B cell (primary cell): ENCODE data around the gene SLC6A12. TPM values are rescaled to one million over a fixed set of nuclear protein-coding genes. Genes with fewer than 3 reads are reported as not detected.
"Not testable (repeated sequence)": the region's sequence is repeated elsewhere in the genome, so short reads cannot be mapped to it uniquely, and the experiment has no call there.

Experiments
- ATAC-seq: fragments of 200-7000 bp; cut with Tn5 transposase; one replicate; pipeline ENCODE4 v1.10.0; 2021; ENCODE audit warnings: low read depth, mild to moderate bottlenecking, moderate number of reproducible peaks, moderate library complexity
- CTCF ChIA-PET: fragments of 350-600 bp; sonication (Branson Sonifier 250); formaldehyde crosslinking; loops from one replicate; lab custom pipeline; 2021; ENCODE audit warnings: antibody characterized with exemption, inconsistent platforms; lab: Charles Lee
- POLR2A ChIA-PET: fragments of 350-600 bp; sonication (Branson Sonifier 250); formaldehyde crosslinking; loops from one replicate; lab custom pipeline; 2021; ENCODE audit warnings: antibody characterized with exemption; lab: Charles Lee
- DNase-seq: peaks from one replicate; pipeline ENCODE4 v3.0.0; 2013
- H2AFZ ChIP-seq: 2 replicates; pipeline ENCODE4 v1.6.1; 2012; ENCODE audit warnings: mild to moderate bottlenecking, low read depth, low read length; ENCODE audit not compliant: insufficient read depth, poor library complexity, severe bottlenecking
- H3K27ac ChIP-seq, 2 donors: 1 replicate in 1 of 2; 2 replicates in 1 of 2; pipeline ENCODE4 v1.5.1; 2012 to 2013; ENCODE audit warnings: low read length in 2 of 2, mild to moderate bottlenecking in 2 of 2, moderate library complexity in 1 of 2
- H3K27me3 ChIP-seq, 4 experiments: fragments of 200-600 bp in 1 of 4; sonication (generic) in 1 of 4; replicated peaks in 1 of 4; 1 replicate in 2 of 4; 2 replicates in 2 of 4; pipeline versions ENCODE4 v1.6.1 to v1.7.0; 2013 to 2016; ENCODE audit warnings: low read length in 3 of 4, mild to moderate bottlenecking in 2 of 4, mixed read lengths in 1 of 4, moderate library complexity in 1 of 4; ENCODE audit not compliant: insufficient read depth in 4 of 4, control insufficient read depth in 3 of 4; ENCODE audit errors: control extremely low read depth in 1 of 4
- H3K36me3 ChIP-seq, 2 experiments: replicated peaks in 1 of 2; 1 replicate in 1 of 2; 2 replicates in 1 of 2; pipeline versions ENCODE4 v1.6.1 to v1.7.1; 2013; ENCODE audit warnings: low read length in 1 of 2; ENCODE audit not compliant: insufficient read depth in 2 of 2, control insufficient read depth in 1 of 2; ENCODE audit errors: control extremely low read depth in 1 of 2, extremely low read depth in 1 of 2
- H3K4me1 ChIP-seq, 2 donors: fragments of 200-600 bp in 1 of 2; sonication (generic) in 1 of 2; 1 replicate in 1 of 2; 2 replicates in 1 of 2; pipeline versions ENCODE4 v1.5.1 to v1.6.1; 2013 to 2017; ENCODE audit warnings: low read length in 2 of 2; ENCODE audit not compliant: control insufficient read depth in 2 of 2, insufficient read depth in 2 of 2
- H3K4me2 ChIP-seq: replicated peaks from 2 replicates; pipeline ENCODE3; 2012; ENCODE audit warnings: mild to moderate bottlenecking, low read depth, low read length; ENCODE audit not compliant: poor library complexity, severe bottlenecking
- H3K4me3 ChIP-seq, 5 experiments: fragments of 200-600 bp in 1 of 5; sonication (generic) in 1 of 5; 1 replicate in 3 of 5; 2 replicates in 2 of 5; pipeline versions ENCODE4 v1.5.1 to v1.7.0; 2011 to 2016; ENCODE audit warnings: low read length in 4 of 5, mild to moderate bottlenecking in 4 of 5, low read depth in 2 of 5, control low read depth in 1 of 5, moderate library complexity in 1 of 5; ENCODE audit not compliant: insufficient read depth in 1 of 5; ENCODE audit errors: control extremely low read depth in 1 of 5, extremely low read depth in 1 of 5
- H3K79me2 ChIP-seq: fragments of 200-600 bp; sonication (generic); one replicate; pipeline ENCODE4 v1.6.0; 2016; ENCODE audit warnings: low read length; ENCODE audit not compliant: control insufficient read depth, insufficient read depth
- H3K9ac ChIP-seq: fragments of 200-600 bp; sonication (generic); 2 replicates; pipeline ENCODE4 v1.6.1; 2017; ENCODE audit warnings: mild to moderate bottlenecking, low read length, moderate library complexity
- H3K9me3 ChIP-seq, 3 donors: one replicate each; pipeline versions ENCODE4 v1.6.1 to v1.7.1; 2013; ENCODE audit warnings: low read length in 2 of 3; ENCODE audit not compliant: control insufficient read depth in 2 of 3, insufficient read depth in 1 of 3; ENCODE audit errors: control extremely low read depth in 1 of 3
- H4K20me1 ChIP-seq: 2 replicates; pipeline ENCODE4 v1.6.0; 2012; ENCODE audit warnings: mild to moderate bottlenecking, low read length; ENCODE audit not compliant: insufficient read depth, control insufficient read depth, poor library complexity, severe bottlenecking
- H3K27ac Mint-ChIP-seq: one replicate; pipeline ENCODE4 v1.8.0; 2021; ENCODE audit warnings: mixed read lengths
- H3K27me3 Mint-ChIP-seq: one replicate; pipeline ENCODE4 v1.8.0; 2021; ENCODE audit warnings: mixed read lengths
- H3K4me1 Mint-ChIP-seq: one replicate; pipeline ENCODE4 v1.8.0; 2021; ENCODE audit warnings: mixed read lengths
- H3K4me3 Mint-ChIP-seq: one replicate; pipeline ENCODE4 v1.8.0; 2021; ENCODE audit warnings: mixed read lengths
- H3K9me3 Mint-ChIP-seq: one replicate; pipeline ENCODE4 v1.8.0; 2022; ENCODE audit warnings: mixed read lengths; ENCODE audit not compliant: insufficient read depth
- CTCF ChIP-seq: fragments of 200-600 bp; IDR thresholded peaks from one replicate; pipeline ENCODE4 v1.8.0; 2022; ENCODE audit warnings: antibody characterized with exemption, mild to moderate bottlenecking
- EZH2 ChIP-seq: IDR thresholded peaks from 2 replicates; pipeline ENCODE4 v1.6.1; 2012; ENCODE audit warnings: borderline replicate concordance, low read depth, mild to moderate bottlenecking, moderate library complexity, low read length; ENCODE audit not compliant: insufficient read depth, poor library complexity, severe bottlenecking
- WGBS: methylation state at CpG from one replicate; pipeline ENCODE4 v1.1.5; 2013; ENCODE audit warnings: missing lambda C conversion rate; ENCODE audit not compliant: insufficient coverage; 5-methylcytosine and 5-hydroxymethylcytosine counted together
- intact Hi-C: fragments of 100-400 bp; cut with micrococcal nuclease; formaldehyde crosslinking; loops from one replicate; pipeline ENCODE4 v1.10.0; 2022
- polyA plus RNA-seq: library from polyadenylated mRNA; depleted of rRNA; stranded (reverse); fragments of >200 nt; gene quantifications from 2 replicates; pipeline ENCODE4 v1.2.3, GENCODE V29; 2012
- total RNA-seq, 2 donors: library from RNA; stranded (reverse); fragments of 120-200 nt in 1 of 2; gene quantifications; 1 replicate in 1 of 2; 2 replicates in 1 of 2; pipeline versions ENCODE4 v1.2.3 to v1.2.4, GENCODE V29; 2013 to 2022

SLC6A12 gene
- total and polyA plus RNA-seq, 2 donors (not counting 1 experiment from before 2014, with no cell fraction given) = 0.06 TPM; not detected in 1

- Histone ChIP-seq H3K27ac (no peak overlapping the region), H3K4me3 (no peak overlapping the region), H3K27me3 (no peaks in the 10 kb centered on the region), H3K9me3 (peaks cover 0 to 26% (median 3%) of the 10 kb centered on the region in 3 donors), H2AFZ (no peak overlapping the region), H4K20me1 (no peaks in the 10 kb centered on the region), H3K36me3 (no peaks in the 10 kb centered on the region), H3K79me2 (no peaks in the 10 kb centered on the region), H3K4me1 (no peaks in the 10 kb centered on the region), H3K9ac (no peak overlapping the region), H3K4me2 (no peak overlapping the region)
- DNase-seq = no peak
- ChIA-PET CTCF (no interaction called here), POLR2A (no interaction called here)
- peaks cover 29% of the 10 kb centered on the region for H3K27me3 Mint-ChIP-seq
- H3K27ac Mint-ChIP-seq = no peak overlapping the region
- WGBS = 94% methylated on average over 9 of the region's 13 CpGs
- intact Hi-C loops = no loop called here
- no peak for ATAC-seq
- peaks cover 9% of the 10 kb centered on the region for H3K9me3 Mint-ChIP-seq
- no peaks in the 10 kb centered on the region for H3K4me1 Mint-ChIP-seq
- TF ChIP-seq CTCF = no peak
- no peak for TF ChIP-seq EZH2
- no peak overlapping the region for H3K4me3 Mint-ChIP-seq
Measured at GRCh38 chr12:237026-237815, 23.3 kb upstream of the SLC6A12 start.

- H3K4me2 ChIP-seq = no peak overlapping the region
- Mint-ChIP-seq H3K27ac (no peak overlapping the region), H3K27me3 (peaks cover 29% of the 10 kb centered on the region), H3K9me3 (peaks cover 9% of the 10 kb centered on the region), H3K4me1 (no peaks in the 10 kb centered on the region), H3K4me3 (no peak overlapping the region)
- no peaks in the 10 kb centered on the region for H3K79me2 ChIP-seq
- ChIA-PET CTCF (no interaction called here), POLR2A (no interaction called here)
- no peaks in the 10 kb centered on the region for H3K27me3 ChIP-seq
- WGBS = no CpG with 5 or more reads among the region's 3 CpGs
- no peak for DNase-seq
- no peak overlapping the region for H3K9ac ChIP-seq
- H2AFZ ChIP-seq = no peak overlapping the region
- H3K4me3 ChIP-seq = no peak overlapping the region
- TF ChIP-seq CTCF (no peak), EZH2 (no peak)
- no peak for ATAC-seq
- H3K36me3 ChIP-seq = no peaks in the 10 kb centered on the region
- intact Hi-C loops = no loop called here
- no peaks in the 10 kb centered on the region for H4K20me1 ChIP-seq
- H3K9me3 ChIP-seq = peaks cover 0 to 26% (median 3%) of the 10 kb centered on the region in 3 donors
- H3K27ac ChIP-seq = no peak overlapping the region
- no peaks in the 10 kb centered on the region for H3K4me1 ChIP-seq
Measured at GRCh38 chr12:236445-236844, 22.5 kb upstream of the SLC6A12 start.

DNA sequence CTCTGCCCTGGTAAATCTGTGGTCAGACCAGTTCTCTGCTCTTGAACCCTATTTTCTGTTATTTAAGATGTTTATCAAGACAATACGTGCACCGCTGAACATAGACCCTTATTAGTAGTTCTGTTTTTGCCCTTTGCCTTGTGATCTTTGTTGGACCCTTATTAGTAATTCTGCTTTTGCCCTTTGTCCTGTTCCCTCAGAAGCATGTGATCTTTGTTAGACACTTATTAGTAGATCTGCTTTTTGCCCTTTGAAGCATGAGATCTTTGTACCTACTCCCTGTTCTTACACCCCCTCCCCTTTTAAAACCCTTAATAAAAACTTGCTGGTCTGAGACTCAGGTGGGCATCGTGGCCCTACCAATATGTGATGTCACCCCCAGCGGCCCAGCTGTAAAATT, 22.0 kb upstream of the SLC6A12 start:
- H3K4me2 ChIP-seq, CTCF ChIA-PET, H4K20me1 ChIP-seq, DNase-seq, H3K79me2 ChIP-seq, intact Hi-C loops, H3K4me3 ChIP-seq, H3K27ac Mint-ChIP-seq, POLR2A ChIA-PET, H3K4me1 Mint-ChIP-seq, H3K27ac ChIP-seq, H3K27me3 ChIP-seq, H3K36me3 ChIP-seq, H3K9ac ChIP-seq, H2AFZ ChIP-seq, H3K4me3 Mint-ChIP-seq, ATAC-seq, H3K4me1 ChIP-seq, H3K9me3 Mint-ChIP-seq: not testable (repeated sequence)
- peaks cover 0 to 26% (median 3%) of the 10 kb centered on the region in 3 donors for H3K9me3 ChIP-seq
- H3K27me3 Mint-ChIP-seq = peaks cover 29% of the 10 kb centered on the region
- WGBS = 80% methylated on average over 1 of the region's 4 CpGs
